Thyroid gland (tissue), 4 donors: ENCODE results near the gene NXPH2.

Experiments used
- POLR2A ChIP-seq, 2 donors: fragments of 450-650 bp; IDR thresholded peaks; one replicate each; pipeline ENCODE4 v1.6.1; 2017; ENCODE audit warnings: antibody characterized with exemption in 2 of 2, mild to moderate bottlenecking in 2 of 2, moderate library complexity in 1 of 2
- TF ChIP-seq, protein P1 (sequence below), 6 experiments: fragments of 200-600 bp in 3 of 6; fragments of 450-650 bp in 3 of 6; sonication (generic) in 3 of 6; IDR thresholded peaks; one replicate each; pipeline ENCODE4 v1.5.1; 2016 to 2019; ENCODE audit warnings: antibody characterized with exemption in 6 of 6, mild to moderate bottlenecking in 2 of 6, inconsistent platforms in 1 of 6, moderate library complexity in 1 of 6

DNA sequence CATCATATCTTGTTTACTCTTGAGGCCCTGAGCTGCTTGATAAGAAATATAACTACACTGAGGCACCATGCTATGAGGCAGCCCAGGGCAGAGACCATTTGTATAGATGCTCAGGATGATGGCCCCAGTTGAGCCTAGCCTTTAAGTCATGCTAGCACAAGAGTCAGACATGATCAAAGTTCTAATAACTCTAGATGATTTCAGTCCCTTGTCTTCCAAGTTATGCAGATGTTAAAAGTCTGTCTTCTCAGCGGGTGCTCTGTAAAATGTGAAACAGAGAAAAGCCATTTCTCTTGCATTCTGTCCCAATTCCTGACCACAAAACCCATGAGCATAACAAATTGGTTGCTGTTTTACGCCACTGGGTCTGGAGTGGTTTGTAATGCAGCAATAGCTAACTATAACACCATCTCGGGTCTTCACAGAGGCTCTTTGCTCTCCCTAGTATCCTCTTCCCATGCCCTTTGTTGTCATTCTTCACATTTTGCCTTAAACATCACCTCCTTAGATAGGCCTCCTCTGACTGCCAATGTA is 49.6 kb downstream of the NXPH2 start:
- TF ChIP-seq, protein P1, sequence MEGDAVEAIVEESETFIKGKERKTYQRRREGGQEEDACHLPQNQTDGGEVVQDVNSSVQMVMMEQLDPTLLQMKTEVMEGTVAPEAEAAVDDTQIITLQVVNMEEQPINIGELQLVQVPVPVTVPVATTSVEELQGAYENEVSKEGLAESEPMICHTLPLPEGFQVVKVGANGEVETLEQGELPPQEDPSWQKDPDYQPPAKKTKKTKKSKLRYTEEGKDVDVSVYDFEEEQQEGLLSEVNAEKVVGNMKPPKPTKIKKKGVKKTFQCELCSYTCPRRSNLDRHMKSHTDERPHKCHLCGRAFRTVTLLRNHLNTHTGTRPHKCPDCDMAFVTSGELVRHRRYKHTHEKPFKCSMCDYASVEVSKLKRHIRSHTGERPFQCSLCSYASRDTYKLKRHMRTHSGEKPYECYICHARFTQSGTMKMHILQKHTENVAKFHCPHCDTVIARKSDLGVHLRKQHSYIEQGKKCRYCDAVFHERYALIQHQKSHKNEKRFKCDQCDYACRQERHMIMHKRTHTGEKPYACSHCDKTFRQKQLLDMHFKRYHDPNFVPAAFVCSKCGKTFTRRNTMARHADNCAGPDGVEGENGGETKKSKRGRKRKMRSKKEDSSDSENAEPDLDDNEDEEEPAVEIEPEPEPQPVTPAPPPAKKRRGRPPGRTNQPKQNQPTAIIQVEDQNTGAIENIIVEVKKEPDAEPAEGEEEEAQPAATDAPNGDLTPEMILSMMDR (IDR thresholded peaks at IDR 0.05): no peak
- TF ChIP-seq POLR2A (IDR thresholded peaks at IDR 0.05): no peak
